Amygdala (tissue), 56 donors: ENCODE results near the gene CPZ.
A peak's percentile ranks its signal among the peaks of the same experiment; 100 is the strongest.

Source experiments
- DNase-seq, 56 donors: peaks; one replicate each; lab custom pipeline; 2025; lab: John Stamatoyannopoulos, UW

The CPZ gene

GRCh38 chr4:8593264-8594096 lies 915 bp downstream of the CPZ start:
- no peak for DNase-seq

- peak in 14 of 56 donors; percentile 6 to 52 (median 17) for DNase-seq
These were observed 1.8 kb downstream of the CPZ start for GRCh38 chr4:8594097-8595038.

GRCh38 chr4:8595237-8596087 lies 2.9 kb downstream of the CPZ start:
- DNase-seq: no peak

GRCh38 chr4:8596891-8597290 lies 4.3 kb downstream of the CPZ start:
- no peak for DNase-seq

- DNase-seq: no peak
These were observed 4.8 kb downstream of the CPZ start for GRCh38 chr4:8597319-8597718.

- DNase-seq: no peak
These were observed 5.2 kb downstream of the CPZ start for GRCh38 chr4:8597791-8598190.

- DNase-seq: no peak
These were observed 6.0 kb downstream of the CPZ start for GRCh38 chr4:8598391-8599090.

- no peak for DNase-seq
These were observed 6.5 kb downstream of the CPZ start for GRCh38 chr4:8599091-8599460.

GRCh38 chr4:8599657-8600056 lies 7.1 kb downstream of the CPZ start:
- DNase-seq: no peak

- no peak for DNase-seq
These were observed 7.7 kb downstream of the CPZ start for GRCh38 chr4:8600266-8600665.

- no peak for DNase-seq
These were observed 8.1 kb downstream of the CPZ start for GRCh38 chr4:8600686-8601085.

GRCh38 chr4:8601086-8601485 lies 8.5 kb downstream of the CPZ start:
- DNase-seq: no peak

- DNase-seq: no peak
These were observed 9.0 kb downstream of the CPZ start for GRCh38 chr4:8601556-8601955.

GRCh38 chr4:8602686-8603430 lies 10.3 kb downstream of the CPZ start:
- DNase-seq: no peak

- DNase-seq: no peak
These were observed 11.4 kb downstream of the CPZ start for GRCh38 chr4:8603931-8604330.

GRCh38 chr4:8605289-8605688 lies 12.7 kb downstream of the CPZ start:
- DNase-seq: no peak

GRCh38 chr4:8606476-8606875 lies 13.9 kb downstream of the CPZ start:
- no peak for DNase-seq

- no peak for DNase-seq
These were observed 14.4 kb downstream of the CPZ start for GRCh38 chr4:8606966-8607365.
